H9 (cell line): Measurements from ENCODE around the gene MLPH. TPM values are rescaled to one million over a fixed set of nuclear protein-coding genes. Genes with fewer than 3 reads are reported as not detected.

ENCODE experiments used
- DNase-seq: peaks from one replicate; pipeline ENCODE4 v3.0.0-alpha.2; 2017
- H2AFZ ChIP-seq: one replicate; pipeline ENCODE4 v1.6.1; 2013; ENCODE audit warnings: mild to moderate bottlenecking, low read length, control low read depth, moderate library complexity
- H2AK5ac ChIP-seq: 2 replicates; pipeline ENCODE4 v1.6.1; 2013; ENCODE audit warnings: low read length, control low read depth, mixed read lengths; ENCODE audit not compliant: insufficient read length
- H2BK120ac ChIP-seq: one replicate; pipeline ENCODE4 v1.6.1; 2013; ENCODE audit warnings: low read depth, mild to moderate bottlenecking, low read length, control low read depth, inconsistent platforms; ENCODE audit not compliant: poor library complexity, severe bottlenecking
- H2BK12ac ChIP-seq: 2 replicates; pipeline ENCODE4 v1.6.1; 2013; ENCODE audit warnings: low read length, control low read depth, mixed read lengths, low read depth; ENCODE audit not compliant: insufficient read length
- H2BK15ac ChIP-seq: 2 replicates; pipeline ENCODE4 v1.6.1; 2013; ENCODE audit warnings: low read depth, low read length, control low read depth
- H2BK20ac ChIP-seq: one replicate; pipeline ENCODE4 v1.6.1; 2013; ENCODE audit warnings: low read depth, mild to moderate bottlenecking, low read length, control low read depth, inconsistent platforms; ENCODE audit not compliant: poor library complexity, severe bottlenecking
- H2BK5ac ChIP-seq: 2 replicates; pipeline ENCODE4 v1.6.1; 2013; ENCODE audit warnings: low read length, control low read depth, mixed read lengths; ENCODE audit not compliant: insufficient read length
- H3K14ac ChIP-seq: 2 replicates; pipeline ENCODE4 v1.6.1; 2013; ENCODE audit warnings: low read length, control low read depth; ENCODE audit not compliant: insufficient read depth
- H3K18ac ChIP-seq: 2 replicates; pipeline ENCODE4 v1.6.1; 2013; ENCODE audit warnings: low read depth, mild to moderate bottlenecking, mixed read lengths, low read length, control low read depth; ENCODE audit not compliant: insufficient read length
- H3K23ac ChIP-seq: 2 replicates; pipeline ENCODE4 v1.6.1; 2013; ENCODE audit warnings: low read length, control low read depth, mixed read lengths, low read depth; ENCODE audit not compliant: insufficient read length
- H3K23me2 ChIP-seq: 2 replicates; pipeline ENCODE4 v1.6.1; 2013; ENCODE audit warnings: low read depth, mild to moderate bottlenecking, mixed read lengths, low read length, control low read depth; ENCODE audit not compliant: insufficient read length, poor library complexity, severe bottlenecking
- H3K27ac ChIP-seq: 2 replicates; pipeline ENCODE4 v1.5.1; 2013; ENCODE audit warnings: low read length, control low read depth, mixed read lengths, low read depth; ENCODE audit not compliant: insufficient read length
- H3K27me3 ChIP-seq: 2 replicates; pipeline ENCODE4 v1.6.1; 2013; ENCODE audit warnings: low read length, control low read depth, inconsistent platforms; ENCODE audit not compliant: insufficient read depth
- H3K4ac ChIP-seq: 2 replicates; pipeline ENCODE4 v1.6.1; 2013; ENCODE audit warnings: low read depth, mild to moderate bottlenecking, control low read depth, inconsistent platforms, low read length, moderate library complexity
- H3K4me1 ChIP-seq: 2 replicates; pipeline ENCODE4 v1.6.1; 2013; ENCODE audit warnings: low read length, control low read depth, inconsistent platforms; ENCODE audit not compliant: insufficient read depth
- H3K4me2 ChIP-seq: 2 replicates; pipeline ENCODE4 v1.6.1; 2013; ENCODE audit warnings: low read length, control low read depth, mixed read lengths; ENCODE audit not compliant: insufficient read length, insufficient read depth
- H3K56ac ChIP-seq: 2 replicates; pipeline ENCODE4 v1.6.1; 2013; ENCODE audit warnings: low read depth, mild to moderate bottlenecking, mixed read lengths, low read length, control low read depth; ENCODE audit not compliant: insufficient read length
- H3K79me1 ChIP-seq: 2 replicates; pipeline ENCODE4 v1.6.1; 2013; ENCODE audit warnings: low read depth, mild to moderate bottlenecking, moderate library complexity, low read length, control low read depth, inconsistent platforms; ENCODE audit not compliant: insufficient read depth, poor library complexity, severe bottlenecking
- H3K79me2 ChIP-seq: 2 replicates; pipeline ENCODE4 v1.6.1; 2013; ENCODE audit warnings: low read length, control low read depth, inconsistent platforms; ENCODE audit not compliant: insufficient read depth
- H3K9ac ChIP-seq: 2 replicates; pipeline ENCODE4 v1.6.1; 2013; ENCODE audit warnings: low read length, control low read depth, mixed read lengths; ENCODE audit not compliant: insufficient read length; ENCODE audit errors: extremely low read depth
- H3K9me3 ChIP-seq: one replicate; pipeline ENCODE4 v1.6.1; 2013; ENCODE audit warnings: low read depth, low read length, inconsistent platforms; ENCODE audit not compliant: control insufficient read depth
- H3T11ph ChIP-seq: one replicate; pipeline ENCODE4 v1.6.1; 2013; ENCODE audit warnings: mild to moderate bottlenecking, low read length, control low read depth, inconsistent platforms
- H4K20me1 ChIP-seq: one replicate; pipeline ENCODE4 v1.6.1; 2013; ENCODE audit not compliant: control insufficient read depth, insufficient read length, insufficient read depth
- H4K5ac ChIP-seq: 2 replicates; pipeline ENCODE4 v1.6.1; 2013; ENCODE audit warnings: low read depth, mild to moderate bottlenecking, mixed read lengths, low read length, control low read depth; ENCODE audit not compliant: insufficient read length
- H4K8ac ChIP-seq: replicated peaks from 2 replicates; pipeline ENCODE4 v1.6.1; 2013; ENCODE audit warnings: low read length, control low read depth, mixed read lengths, low read depth; ENCODE audit not compliant: insufficient read length
- H4K91ac ChIP-seq: 2 replicates; pipeline ENCODE4 v1.6.1; 2013; ENCODE audit warnings: low read depth, mild to moderate bottlenecking, moderate library complexity, mixed read lengths, low read length, control low read depth; ENCODE audit not compliant: insufficient read length
- H3K27ac Mint-ChIP-seq, 3 experiments: 2 replicates in 2 of 3; 3 replicates in 1 of 3; pipeline ENCODE4 v1.8.0; 2020 to 2021; ENCODE audit warnings: mixed read lengths in 3 of 3, mild to moderate bottlenecking in 1 of 3, moderate library complexity in 1 of 3
- H3K27me3 Mint-ChIP-seq: 2 replicates; pipeline ENCODE4 v1.8.0; 2021; ENCODE audit warnings: low read depth, mild to moderate bottlenecking, moderate library complexity, mixed read lengths
- H3K36me3 Mint-ChIP-seq, 3 experiments: 2 replicates in 2 of 3; 3 replicates in 1 of 3; pipeline ENCODE4 v1.8.0; 2020 to 2021; ENCODE audit warnings: low read depth in 3 of 3, mixed read lengths in 3 of 3; ENCODE audit not compliant: insufficient read depth in 1 of 3
- H3K4me1 Mint-ChIP-seq, 2 experiments: 2 replicates each; pipeline ENCODE4 v1.8.0; 2020; ENCODE audit warnings: mixed read lengths in 2 of 2
- H3K4me3 Mint-ChIP-seq, 2 experiments: 2 replicates in 1 of 2; 3 replicates in 1 of 2; pipeline ENCODE4 v1.8.0; 2020 to 2021; ENCODE audit warnings: mild to moderate bottlenecking in 2 of 2, mixed read lengths in 2 of 2, moderate library complexity in 1 of 2
- H3K9me3 Mint-ChIP-seq, 2 experiments: 2 replicates in 1 of 2; 3 replicates in 1 of 2; pipeline ENCODE4 v1.8.0; 2020; ENCODE audit warnings: mild to moderate bottlenecking in 2 of 2, mixed read lengths in 2 of 2, moderate library complexity in 1 of 2
- WGBS: extraction: QIAGEN DNeasy Blood & Tissue Kit; methylation state at CpG from one replicate; pipeline ENCODE4 v1.1.7; 2013; ENCODE audit warnings: missing lambda C conversion rate, low lambda C conversion rate, mixed read lengths; ENCODE audit not compliant: insufficient read length; ENCODE audit errors: extremely low coverage; 5-methylcytosine and 5-hydroxymethylcytosine counted together
- total RNA-seq: library from RNA; stranded (reverse); gene quantifications from 2 replicates; pipeline ENCODE4 v1.2.1, GENCODE V29; 2021
- TF ChIP-seq, protein P1 (sequence below): fragments of 200-600 bp; sonication (generic); conservative IDR thresholded peaks from 3 replicates; pipeline ENCODE4 v1.8.0; 2021; ENCODE audit warnings: antibody characterized with exemption, mild to moderate bottlenecking

Gene MLPH
- total RNA-seq, 1 experiment from 2014 or later = 3.4 TPM

DNA sequence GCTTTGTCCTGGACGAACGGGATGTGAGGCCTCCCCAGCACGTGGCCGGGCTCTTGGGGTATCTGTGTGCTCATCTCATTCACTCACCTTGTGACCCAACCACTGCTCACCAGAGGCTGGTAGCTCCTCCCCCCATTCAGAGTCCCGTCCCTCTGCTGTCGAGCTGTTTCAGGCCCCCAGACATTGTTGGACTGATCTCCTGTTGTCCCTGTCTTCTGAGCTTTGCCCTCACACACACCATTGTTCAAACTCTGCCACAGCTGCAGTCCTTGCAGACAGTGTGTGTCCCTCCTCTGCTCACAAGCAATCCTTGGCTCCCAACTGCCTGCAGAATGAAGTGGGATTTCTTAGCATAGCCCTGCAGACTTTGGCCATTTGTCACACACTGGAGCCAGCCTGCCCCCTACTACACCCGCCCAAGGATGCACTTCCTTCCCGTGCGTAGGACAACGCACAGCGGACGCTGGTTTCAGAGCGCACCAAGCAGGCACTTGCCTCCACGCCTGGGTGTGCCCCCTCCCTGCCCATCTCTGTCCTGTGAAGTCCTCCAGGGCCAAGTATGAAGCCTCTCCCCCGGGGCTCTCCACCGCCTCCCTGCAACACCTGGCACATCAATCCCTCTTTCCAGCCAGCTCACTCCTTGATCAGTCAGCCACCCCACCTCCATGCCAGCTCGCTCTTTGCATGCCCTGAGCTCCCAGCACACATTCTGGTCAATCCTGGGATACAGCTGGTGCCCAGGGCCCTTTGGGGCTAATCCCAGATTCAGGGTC, 62.8 kb downstream of the MLPH start:
- Histone ChIP-seq H3K79me1 (no peaks in the 10 kb centered on the region), H3K4me1 (no peaks in the 10 kb centered on the region; the same call in 1 of the 2 replicates), H2BK15ac (no peak overlapping the region), H2AFZ (no peak overlapping the region), H2BK20ac (no peak overlapping the region), H2BK12ac (no peak overlapping the region), H3K56ac (no peak overlapping the region), H3K23me2 (no peaks in the 10 kb centered on the region), H3T11ph (no peak overlapping the region), H3K4ac (no peak overlapping the region), H4K20me1 (no peaks in the 10 kb centered on the region), H3K9me3 (peaks cover 4% of the 10 kb centered on the region), H4K8ac (no peak overlapping the region), H2AK5ac (no peak overlapping the region), H3K4me2 (no peak overlapping the region), H3K27ac (no peak overlapping the region), H2BK5ac (no peak overlapping the region), H4K5ac (no peak overlapping the region), H3K14ac (no peak overlapping the region), H3K23ac (no peak overlapping the region), H3K18ac (no peak overlapping the region), H2BK120ac (no peak overlapping the region), H3K27me3 (no peaks in the 10 kb centered on the region), H4K91ac (no peak overlapping the region), H3K9ac (no peak overlapping the region), H3K79me2 (no peaks in the 10 kb centered on the region)
- H3K4me3 Mint-ChIP-seq = no peak overlapping the region; a peak in 1 of 5 replicates
- no peak overlapping the region for H3K27ac Mint-ChIP-seq
- TF ChIP-seq, protein P1, sequence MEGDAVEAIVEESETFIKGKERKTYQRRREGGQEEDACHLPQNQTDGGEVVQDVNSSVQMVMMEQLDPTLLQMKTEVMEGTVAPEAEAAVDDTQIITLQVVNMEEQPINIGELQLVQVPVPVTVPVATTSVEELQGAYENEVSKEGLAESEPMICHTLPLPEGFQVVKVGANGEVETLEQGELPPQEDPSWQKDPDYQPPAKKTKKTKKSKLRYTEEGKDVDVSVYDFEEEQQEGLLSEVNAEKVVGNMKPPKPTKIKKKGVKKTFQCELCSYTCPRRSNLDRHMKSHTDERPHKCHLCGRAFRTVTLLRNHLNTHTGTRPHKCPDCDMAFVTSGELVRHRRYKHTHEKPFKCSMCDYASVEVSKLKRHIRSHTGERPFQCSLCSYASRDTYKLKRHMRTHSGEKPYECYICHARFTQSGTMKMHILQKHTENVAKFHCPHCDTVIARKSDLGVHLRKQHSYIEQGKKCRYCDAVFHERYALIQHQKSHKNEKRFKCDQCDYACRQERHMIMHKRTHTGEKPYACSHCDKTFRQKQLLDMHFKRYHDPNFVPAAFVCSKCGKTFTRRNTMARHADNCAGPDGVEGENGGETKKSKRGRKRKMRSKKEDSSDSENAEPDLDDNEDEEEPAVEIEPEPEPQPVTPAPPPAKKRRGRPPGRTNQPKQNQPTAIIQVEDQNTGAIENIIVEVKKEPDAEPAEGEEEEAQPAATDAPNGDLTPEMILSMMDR = no peak
- peaks cover 2% of the 10 kb centered on the region in 2 experiments; a peak in 2 of 4 replicates for H3K4me1 Mint-ChIP-seq
- peaks cover 3% of the 10 kb centered on the region for H3K27me3 Mint-ChIP-seq
- peaks cover 0 to 19% of the 10 kb centered on the region in 2 experiments; a peak in 4 of 5 replicates for H3K9me3 Mint-ChIP-seq
- H3K36me3 Mint-ChIP-seq = peaks cover 4 to 12% (median 6%) of the 10 kb centered on the region in 3 experiments; a peak in 3 of 7 replicates
- no CpG with 5 or more reads among the region's 17 CpGs for WGBS
- no peak for DNase-seq
